H1 (cell line): ENCODE results near the gene SLC13A2. TPM values are rescaled to one million over a fixed set of nuclear protein-coding genes. Genes with fewer than 3 reads are reported as not detected.

Experiments used
- CHD7 ChIP-seq: fragments of 300-600 bp; sonication (generic); IDR thresholded peaks from 2 replicates; pipeline ENCODE4 v1.7.1; 2012; ENCODE audit warnings: low read length, moderate library complexity, mild to moderate bottlenecking, inconsistent platforms; ENCODE audit not compliant: insufficient replicate concordance
- TEAD4 ChIP-seq: IDR thresholded peaks from 2 replicates; pipeline ENCODE4 v1.6.1; 2012; ENCODE audit warnings: low read depth, low read length, inconsistent platforms, mixed read lengths
- polyA plus RNA-seq, 7 experiments: library from polyadenylated mRNA; depleted of rRNA in 3 of 7; stranded (reverse) in 5 of 7; unstranded in 2 of 7; fragments of >200 nt in 5 of 7; fragments of 200-250 nt in 2 of 7; gene quantifications; 1 replicate in 5 of 7; 2 replicates in 1 of 7; 4 replicates in 1 of 7; pipeline versions ENCODE4 v1.2.1 to v1.2.3, GENCODE V29; 2011 to 2013; ENCODE audit warnings: missing spikeins in 2 of 7, mixed read lengths in 2 of 7
- total RNA-seq: library from RNA; stranded (reverse); fragmentation: NEBNext Ultra II Directional; extraction: Animal tissue kit (Norgen Biotek cat#: 25700); gene quantifications from 2 replicates; pipeline ENCODE4 v1.2.1, GENCODE V29; 2021

The SLC13A2 gene
- total and polyA plus RNA-seq, 2 of the 8 experiments (the other 6 are each of a cell fraction or from before 2014, with no cell fraction given): not detected

GRCh38 chr17:28520687-28521086 is 47.2 kb downstream of the SLC13A2 start (continued):
- TF ChIP-seq CHD7: no peak
- TF ChIP-seq TEAD4: no peak
